GM19025 (cell line): Measurements from ENCODE around the gene MID1.
A peak's percentile ranks its signal among the peaks of the same experiment; 100 is the strongest.

Experiments
- ATAC-seq: cut with Tn5 transposase; IDR thresholded peaks from one replicate; pipeline ENCODE4 v1.9.1; 2021; ENCODE audit warnings: mild to moderate bottlenecking, low read depth, moderate library complexity; ENCODE audit not compliant: unreplicated experiment

The MID1 gene

DNA sequence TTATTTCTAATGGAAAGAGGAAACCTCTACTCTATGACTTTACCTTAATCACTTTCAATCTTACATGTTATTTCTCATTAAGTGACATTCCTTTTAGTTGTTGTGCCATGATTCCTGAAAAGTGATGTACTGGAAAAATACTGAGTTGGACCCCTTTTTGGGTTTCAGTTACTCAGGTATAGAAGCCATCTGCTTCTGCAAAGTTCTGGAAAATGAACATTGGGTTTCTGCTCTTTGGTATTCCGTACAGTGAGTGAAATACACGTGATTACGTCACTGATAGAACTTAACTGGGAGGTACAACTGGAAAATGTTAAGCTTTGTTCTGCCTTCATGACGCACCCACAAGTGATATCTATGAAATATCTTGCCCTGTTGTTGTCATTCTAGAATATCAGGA is 114.7 kb downstream of the MID1 start:
- ATAC-seq: no peak

DNA sequence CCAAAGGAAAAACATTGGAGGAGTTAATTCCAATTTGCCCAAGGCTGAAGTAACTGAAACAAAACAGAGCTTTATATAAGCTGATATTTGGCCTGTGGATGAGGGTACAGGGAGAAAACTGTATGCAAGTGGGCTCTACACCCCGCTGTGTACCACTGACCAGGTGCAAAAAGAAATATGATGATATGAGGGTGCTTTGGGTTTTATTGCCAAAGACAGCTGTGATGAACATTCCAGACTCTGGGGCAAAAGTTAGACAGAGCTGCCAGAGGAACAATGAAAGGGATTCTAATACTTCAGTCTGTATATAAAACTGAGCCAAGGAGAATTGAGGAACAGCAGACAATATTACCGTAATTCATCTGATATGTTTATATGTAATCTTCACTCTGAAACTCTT is 117.4 kb downstream of the MID1 start:
- no peak for ATAC-seq

DNA sequence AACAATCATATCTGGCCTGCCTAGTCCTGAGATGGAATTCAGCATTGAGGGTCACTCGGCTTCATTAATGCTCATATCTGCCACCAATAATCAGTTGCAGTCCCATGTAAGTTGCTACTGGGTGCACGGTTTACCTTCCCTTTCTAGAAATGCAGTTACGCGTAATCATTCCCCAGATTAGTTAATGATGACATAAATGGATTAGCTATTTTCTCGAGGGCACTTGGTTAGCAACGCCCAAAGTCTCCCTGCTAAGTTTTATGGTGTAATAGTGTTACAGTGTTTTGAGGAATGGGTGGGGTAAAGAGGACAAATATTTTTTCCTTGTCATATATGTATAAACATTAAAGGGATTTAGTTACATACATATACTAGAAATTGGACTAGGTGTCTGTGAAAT is 118.8 kb downstream of the MID1 start:
- ATAC-seq: no peak

DNA sequence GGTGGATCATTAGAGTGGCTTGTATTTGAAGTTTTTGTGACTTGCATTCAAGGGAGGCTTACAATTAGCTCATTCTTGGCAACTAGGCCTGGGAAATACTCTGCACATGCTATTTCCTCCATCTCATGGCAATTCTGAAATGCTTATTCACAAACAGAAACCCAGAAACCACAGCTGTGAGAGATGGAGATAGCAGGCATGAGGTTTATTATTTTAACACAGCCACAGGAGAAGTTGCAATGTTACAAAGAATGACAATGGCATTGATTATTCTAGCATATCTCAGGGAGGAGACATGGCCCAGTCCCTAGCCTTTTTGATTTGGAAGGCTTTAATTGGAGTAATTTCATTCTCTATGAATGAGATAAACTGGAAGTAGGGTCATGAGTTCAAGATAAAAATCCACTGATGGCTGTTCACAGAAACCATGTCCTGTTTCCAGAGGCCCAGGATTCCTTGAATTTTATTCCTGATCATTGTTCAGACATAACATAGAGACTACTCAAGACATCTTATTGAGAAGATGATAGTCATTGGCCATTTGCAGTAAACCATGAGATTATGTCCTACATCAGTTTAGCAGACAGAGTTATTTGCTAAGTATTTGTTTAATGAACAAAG is 123.9 kb downstream of the MID1 start:
- no peak for ATAC-seq

DNA sequence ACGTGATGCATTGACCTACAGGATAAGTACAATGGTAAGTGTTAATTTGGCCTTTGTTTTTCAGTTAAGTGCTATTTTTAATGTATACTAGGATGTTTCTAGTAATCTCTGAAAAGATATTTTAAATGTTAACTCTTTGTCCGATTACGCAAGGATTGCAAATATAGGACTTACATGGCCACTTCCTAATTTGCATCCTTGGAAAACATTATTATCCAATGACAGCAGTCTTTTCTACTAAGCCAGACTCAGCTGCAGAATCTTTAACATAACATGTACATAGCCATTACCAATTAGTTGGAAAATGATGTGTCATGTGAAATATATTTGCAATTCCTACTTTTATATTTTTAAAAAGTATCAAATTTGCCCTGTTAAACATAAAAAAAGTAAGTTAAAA is 124.7 kb downstream of the MID1 start:
- no peak for ATAC-seq

DNA sequence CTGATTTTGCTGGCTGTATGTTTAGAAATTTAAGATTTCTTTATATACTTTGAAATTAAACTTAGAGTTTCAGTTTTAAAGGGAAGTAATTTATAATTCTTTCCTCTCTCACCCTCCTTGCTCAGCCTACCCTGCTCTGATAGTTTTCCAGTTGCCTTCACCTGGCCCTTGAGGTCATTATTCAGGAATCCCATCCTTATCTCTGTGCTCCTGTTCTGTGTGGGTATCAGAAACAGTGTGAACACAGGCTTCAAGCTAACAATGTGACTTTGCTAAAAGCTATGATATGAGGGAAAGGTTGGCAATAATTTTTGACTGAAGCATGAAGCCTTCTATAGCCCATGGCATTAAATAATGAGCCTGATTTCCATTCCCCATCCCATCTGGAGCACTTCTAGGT is 128.1 kb downstream of the MID1 start:
- no peak for ATAC-seq

DNA sequence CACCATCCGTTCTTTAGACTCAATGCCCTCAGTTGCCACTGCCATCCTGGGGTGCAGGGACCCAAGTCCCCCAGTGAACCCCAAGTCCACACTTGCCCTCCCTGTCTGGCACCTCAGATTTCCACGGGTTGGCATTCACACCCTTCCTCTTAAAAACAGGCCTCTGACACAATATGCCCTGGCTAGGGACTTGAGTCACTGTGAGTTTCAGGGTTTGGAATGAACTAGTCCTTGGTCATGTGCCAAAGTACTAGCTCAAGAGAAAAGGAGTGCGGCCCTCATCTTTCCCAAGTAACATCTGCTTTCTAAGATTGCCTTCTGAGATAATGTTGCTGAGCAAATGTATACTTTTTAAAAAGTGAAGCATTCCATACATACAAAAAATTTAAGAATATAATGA is 134.0 kb downstream of the MID1 start:
- ATAC-seq: no peak

DNA sequence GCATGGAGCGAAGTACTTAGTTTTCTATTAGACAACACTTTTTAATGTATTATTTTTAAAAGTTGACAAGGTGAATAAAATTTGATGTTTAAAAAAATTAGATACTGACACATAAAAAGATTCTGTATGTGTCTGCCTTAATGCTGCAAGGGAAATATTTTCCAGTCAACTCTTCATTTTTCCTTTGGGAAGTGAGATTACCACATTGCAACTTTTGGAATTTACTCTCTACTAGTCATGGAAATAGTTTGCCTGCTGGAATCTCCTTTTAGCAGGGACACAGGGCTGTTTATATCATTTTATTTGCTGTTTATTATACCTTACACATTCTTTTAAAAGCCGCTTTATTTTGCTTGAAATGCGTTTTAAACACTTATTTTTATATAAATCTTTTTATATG is 135.1 kb downstream of the MID1 start:
- no peak for ATAC-seq

DNA sequence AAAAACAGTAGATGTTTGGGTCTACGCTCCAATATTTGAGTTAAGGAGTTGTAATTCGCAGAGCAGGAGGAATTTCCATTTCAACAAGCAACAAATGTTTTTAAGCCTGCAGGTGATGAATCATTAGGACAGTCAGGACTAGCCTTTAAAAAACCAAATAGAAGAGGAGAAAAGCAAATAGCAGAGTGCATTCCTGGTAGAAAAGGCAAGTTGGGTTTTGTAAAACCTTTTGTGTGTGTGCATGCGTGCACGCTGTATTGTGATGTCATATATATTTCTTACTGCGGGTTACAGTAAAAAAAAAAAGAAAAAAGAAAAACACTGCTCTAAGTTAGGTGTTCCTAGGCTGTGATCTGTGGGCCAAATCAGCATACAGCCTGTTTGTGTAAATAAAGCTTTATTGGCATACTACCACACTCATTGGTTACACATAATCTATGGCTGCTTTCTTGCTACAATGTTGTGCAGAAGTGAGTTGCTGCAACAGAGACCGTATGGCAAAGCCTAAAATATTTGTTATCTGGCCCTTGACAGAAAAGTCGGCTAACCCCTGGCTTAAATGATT is 135.6 kb downstream of the MID1 start:
- ATAC-seq: no peak

DNA sequence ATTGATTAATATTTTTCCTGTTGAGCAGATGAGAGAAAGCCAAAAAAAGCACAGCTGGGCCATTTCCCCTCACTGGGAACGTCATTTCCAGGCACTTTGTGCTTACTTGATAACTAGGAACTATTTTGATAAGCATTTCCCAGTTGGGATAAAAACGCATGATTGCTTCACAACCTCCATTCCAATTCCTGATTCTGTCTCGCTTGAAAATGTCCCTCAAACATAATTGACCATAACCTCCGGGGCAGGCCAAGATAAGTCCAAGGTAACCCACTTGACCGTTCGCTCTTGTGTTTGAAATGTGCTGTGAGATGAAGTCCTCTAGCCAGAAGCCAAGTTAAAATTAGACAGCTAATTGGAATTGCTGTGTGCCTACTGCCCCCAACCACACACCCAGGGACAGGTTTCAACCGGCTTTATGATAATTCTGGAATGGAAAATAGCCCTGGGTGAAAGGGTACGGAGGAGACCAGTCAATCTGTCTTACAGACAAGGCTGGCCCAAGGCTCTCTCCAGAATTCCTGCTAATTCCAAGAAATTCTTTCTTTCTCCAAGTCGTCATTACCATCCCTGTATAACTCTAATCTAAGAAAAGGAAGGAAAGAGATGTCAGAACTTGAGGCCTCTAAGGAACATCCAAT is 137.1 kb downstream of the MID1 start:
- no peak for ATAC-seq

DNA sequence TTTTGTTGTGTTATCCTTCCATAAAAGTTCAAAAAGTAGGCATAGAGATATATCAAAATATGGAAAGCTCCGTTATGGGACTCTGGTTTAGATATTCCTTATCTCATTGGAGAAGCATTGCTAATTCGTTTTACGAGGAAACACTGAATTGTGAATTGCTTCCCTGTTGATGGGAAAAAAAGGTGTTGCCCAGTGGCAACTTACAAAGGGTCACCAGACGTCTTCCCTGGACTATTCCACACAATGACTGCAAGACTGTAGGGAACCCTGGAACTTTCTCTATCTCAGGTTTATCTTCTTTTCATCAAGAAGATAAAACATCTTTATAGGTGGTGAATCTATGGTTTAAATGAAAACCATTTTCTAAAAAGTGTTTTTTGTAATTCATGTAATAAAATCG is 137.7 kb downstream of the MID1 start:
- ATAC-seq: no peak

DNA sequence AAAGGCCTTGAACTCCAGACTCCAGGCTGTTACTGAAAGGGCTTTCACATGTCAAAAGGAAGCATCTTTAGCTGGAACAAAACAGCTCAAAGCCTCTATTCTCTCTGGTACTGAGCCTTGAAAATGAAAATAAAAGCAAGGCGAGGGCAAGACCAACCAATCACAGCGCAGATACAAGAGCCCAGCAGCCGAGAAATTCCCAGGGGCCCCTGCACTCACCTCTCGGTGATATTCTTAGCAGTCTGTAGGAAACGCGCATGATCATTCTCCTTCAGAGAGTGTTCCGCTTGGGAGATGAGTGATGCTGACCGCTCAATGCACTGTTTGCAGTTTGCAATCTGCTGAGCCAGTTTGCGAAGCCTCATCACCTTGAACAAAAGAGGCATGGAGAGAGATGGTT is 138.1 kb downstream of the MID1 start:
- ATAC-seq: peak; percentile 95

DNA sequence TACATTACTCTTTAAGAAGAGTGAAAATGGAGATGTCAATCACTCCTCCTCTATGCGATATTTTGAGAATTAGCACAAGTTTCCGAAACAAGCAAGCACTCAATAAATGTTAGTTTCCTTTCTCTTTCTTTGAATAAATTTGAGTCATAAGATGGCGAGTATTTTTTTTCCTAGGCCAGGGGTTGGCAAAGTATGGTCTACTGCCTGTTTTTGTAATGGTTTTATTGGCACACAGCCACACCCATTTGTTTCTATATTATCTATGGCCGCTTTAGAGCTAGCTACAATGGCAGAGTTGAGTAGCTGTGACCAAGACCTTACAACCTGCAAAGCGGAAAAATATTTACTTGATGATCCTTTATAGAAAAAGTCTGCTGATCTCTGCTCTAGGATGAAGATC is 139.5 kb downstream of the MID1 start:
- ATAC-seq: no peak

DNA sequence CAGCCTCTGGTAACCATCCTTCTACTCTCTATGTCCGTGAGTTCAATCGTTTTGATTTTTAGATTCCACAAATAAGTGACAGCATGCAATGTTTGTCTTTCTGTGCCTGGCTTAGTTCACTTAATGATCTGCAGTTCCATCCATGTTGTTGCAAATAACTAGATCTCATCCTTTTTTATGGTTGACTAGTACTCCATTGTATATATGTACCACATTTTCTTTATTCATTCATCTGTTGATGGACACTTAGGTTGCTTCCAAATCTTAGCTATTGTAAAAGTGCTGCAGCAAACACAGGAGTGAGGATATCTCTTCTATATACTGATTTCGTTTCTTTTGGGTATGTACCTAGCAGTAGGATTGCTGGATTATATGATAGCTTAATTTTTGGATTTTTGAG is 140.9 kb downstream of the MID1 start:
- no peak for ATAC-seq

DNA sequence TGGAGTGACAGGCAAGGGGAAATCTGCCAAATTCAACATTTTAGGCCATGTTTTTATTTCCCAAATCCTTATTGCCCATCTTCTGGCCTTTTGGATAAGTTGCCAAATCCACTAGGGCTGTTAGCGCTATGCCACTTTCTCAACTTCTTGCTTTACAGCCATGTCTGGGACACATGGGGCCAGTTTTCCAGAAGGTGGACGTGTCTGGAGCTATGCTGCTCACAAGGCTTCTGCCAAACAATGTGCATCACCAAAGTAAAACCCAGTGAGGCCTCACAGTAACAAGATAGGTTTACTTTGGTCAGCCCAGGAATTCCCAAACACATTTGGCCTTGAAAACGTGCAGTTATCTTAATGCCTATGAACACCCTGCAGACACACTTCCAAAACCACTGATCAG is 142.9 kb downstream of the MID1 start:
- no peak for ATAC-seq

DNA sequence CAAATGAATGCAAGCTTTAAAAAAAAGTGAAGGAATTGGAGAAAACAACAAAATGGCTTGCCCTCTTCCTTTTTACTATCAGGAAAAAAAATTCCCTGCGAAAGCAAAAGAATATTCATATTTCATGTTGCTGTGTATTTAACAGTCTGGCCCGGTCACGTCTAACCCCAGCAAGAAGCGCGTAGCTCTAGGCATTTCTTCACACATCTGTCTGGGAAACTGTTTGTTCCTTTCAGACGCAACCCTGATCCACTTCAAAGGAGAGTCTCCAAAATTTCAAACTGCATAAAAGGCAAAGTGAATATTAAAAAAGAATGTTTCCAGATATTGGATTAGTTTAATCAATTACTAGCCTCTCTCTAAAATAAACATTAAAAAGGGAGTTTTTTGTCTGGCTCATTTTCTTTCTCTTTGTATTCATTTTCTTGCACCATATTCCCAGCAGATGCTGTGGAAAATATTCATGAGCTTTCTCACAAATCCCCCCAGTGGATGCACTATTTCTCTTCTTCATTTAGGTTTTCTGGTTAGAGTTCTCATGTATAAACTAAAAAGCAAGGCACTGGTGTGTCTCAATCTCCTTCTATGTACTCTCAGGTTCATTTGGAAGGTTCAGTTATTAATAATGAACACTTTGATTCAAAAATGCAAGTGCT is 145.3 kb downstream of the MID1 start:
- no peak for ATAC-seq

DNA sequence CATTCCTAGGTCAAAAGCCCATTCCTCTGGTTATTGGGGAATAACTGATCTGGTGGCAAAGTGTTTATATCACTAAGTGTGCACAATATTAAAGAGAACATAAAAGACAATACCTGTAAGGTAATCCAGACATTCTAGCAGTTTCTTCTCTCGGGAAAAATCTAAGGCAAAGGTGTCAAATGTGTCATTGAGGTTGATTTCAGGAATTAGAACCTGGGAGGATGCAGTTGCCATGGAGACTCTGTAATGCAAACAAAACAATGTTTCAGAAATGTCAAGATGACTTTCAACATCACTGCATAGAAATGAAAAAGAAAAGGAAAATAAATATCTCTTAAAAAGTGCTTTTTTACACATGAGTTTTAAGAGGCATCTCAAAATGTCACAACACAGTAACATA is 145.9 kb downstream of the MID1 start:
- ATAC-seq: no peak

DNA sequence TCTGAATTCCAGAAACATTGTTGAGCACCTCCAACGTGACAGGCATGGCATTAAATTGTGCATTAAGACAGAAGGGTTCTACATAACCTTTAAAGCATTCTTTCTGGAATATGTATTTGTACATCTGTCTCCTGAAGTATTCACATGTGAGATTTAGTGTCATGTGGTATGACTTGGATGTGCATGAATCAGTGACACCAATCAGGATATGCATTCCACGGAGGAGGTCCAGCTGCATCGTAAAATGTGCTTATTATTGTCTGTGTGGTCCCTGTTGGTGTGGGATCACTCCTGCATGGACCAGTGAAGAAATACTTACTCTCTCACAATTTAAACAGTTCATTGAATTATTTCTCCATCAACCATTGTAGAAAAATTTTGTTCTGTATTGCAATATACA is 149.0 kb downstream of the MID1 start:
- no peak for ATAC-seq

DNA sequence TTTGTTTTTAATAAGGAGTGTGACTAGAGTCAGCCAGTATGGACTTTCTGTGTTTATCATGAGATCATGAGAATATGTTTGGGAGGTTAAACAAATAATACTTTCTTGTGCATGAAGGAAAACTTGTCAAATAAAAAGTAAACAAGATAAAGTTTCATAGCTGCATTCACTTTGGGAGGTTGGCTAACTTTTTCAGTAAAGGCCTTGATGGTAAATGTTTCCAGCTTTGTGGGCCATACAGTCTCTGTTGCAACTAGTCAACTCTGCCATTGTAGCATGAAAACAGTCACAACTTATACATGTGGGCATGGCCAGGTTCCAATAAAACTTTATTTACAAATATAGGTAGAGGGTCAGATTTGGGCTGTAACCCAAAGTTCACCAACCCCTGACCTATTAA is 150.4 kb downstream of the MID1 start:
- ATAC-seq: no peak

DNA sequence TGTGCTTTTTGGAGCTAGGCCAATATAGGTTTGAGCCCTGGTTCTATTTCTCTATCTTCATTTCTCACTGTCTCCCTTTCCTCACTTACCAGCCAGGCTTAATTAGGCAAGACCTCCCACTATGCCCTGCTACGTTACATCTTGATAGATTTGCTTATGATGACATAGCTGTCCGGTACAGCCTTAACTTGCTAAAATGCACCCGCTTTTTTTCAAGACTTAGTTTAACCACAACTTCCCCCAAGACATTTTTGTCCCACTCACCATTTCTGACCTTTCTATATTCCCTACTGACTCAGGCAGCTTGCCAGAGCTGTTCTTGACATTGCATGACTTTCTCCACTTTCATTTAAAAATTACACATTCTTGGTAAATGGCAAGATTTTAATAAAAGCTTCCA is 152.6 kb downstream of the MID1 start:
- no peak for ATAC-seq

DNA sequence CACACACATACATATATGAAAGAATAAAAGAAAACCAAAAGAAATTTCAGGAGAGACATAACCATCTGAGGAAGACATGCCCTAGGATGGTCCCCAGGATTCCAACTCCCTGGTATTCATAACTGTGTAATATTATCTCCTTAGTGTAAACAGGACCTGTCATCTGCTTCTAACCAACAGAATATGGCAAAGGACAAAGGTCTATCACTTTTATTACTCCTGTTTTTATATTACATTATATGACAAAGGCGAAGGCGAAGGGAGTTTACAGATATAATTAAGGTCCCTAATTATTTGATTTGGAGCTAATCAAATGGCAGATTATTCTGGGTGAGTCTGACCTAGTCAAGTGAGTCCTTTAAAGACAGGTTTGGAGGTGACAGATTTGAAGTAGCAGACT is 155.1 kb downstream of the MID1 start:
- no peak for ATAC-seq

DNA sequence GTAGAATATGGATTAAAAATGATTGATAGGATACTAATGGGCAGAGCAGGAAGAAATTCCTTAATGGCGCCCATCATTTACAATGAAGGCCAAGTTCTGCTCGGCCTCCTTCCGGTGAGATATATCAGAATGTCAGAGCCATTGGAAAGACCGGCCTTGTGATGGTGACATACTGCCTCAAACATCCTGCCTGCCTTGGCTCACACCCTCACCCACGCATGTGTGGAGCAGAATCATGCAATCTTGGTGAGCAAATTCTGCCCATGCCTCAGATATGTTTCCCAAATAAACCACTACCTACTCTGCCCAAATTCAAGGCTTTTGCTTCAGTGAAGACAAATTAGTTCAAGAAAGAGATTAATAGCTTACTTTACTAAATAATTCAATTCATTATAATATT is 163.3 kb downstream of the MID1 start:
- ATAC-seq: no peak
